ENCODE measurements around the gene VPS37C.
"Not testable (repeated sequence)": the region's sequence is repeated elsewhere in the genome, so short reads cannot be mapped to it uniquely, and the experiment has no call there.

VPS37C gene

DNA sequence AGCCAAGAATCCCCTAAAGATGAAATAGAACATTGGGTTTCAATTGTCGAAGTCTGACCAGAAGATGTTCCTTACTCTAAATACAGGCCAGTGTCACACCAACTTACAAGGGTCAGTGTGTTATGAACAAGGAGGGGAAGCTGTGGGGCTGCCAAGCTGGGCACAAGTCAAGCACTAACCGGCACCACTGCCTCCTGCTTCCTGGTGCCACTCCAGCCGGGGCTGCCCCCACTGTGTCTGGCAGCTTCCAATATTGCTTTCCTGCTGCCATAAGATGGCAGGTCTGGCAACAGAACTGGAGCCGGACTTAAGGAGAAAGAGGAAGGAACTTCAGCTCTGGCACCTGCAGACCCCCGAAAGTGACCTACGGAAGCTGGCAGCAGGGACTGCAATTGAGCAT is 13.7 kb upstream of the VPS37C start:
- DNase-seq (ENCODE audit: low read depth) = no peak

DNA sequence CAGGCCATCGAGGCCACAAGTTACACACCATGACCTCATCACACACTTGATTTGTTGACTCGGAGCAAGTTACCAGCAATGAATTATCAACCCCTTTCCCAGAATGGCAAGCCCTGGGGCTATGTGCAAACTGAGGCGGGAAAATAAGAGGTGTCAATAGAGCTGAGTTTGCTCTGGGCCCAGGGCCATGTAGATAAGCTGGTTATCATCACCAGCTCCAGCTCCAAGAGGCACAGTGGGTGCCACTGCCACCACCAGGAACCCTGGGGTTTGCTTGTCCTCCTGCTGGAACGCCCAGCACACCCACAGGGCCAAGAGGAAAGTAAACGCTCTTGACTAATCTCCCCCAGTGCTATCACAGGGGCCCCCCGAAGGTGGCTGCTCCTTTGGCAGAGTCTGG is 13.0 kb upstream of the VPS37C start:
- no peak for DNase-seq (ENCODE audit: low read depth)

DNA sequence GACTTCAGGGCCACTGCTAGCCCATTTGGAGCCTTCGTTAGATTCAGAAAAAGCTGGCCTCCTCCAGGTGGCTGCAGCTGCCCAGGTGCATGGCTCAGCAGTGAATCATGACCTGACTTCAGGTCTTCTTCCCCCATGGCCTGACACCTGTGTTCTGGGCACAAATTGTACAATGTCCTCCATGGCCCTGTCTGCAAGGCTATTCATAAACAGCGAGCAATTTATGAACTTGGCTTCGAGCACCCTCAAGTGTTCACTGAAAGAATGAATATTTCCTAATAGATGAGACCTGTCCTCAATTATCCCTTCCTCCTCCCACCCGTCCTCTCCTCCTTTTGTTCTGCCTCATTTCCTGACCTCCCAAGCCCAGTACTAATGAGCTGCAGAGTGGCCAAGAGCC is 12.2 kb upstream of the VPS37C start:
- DNase-seq (ENCODE audit: low read depth) = no peak

DNA sequence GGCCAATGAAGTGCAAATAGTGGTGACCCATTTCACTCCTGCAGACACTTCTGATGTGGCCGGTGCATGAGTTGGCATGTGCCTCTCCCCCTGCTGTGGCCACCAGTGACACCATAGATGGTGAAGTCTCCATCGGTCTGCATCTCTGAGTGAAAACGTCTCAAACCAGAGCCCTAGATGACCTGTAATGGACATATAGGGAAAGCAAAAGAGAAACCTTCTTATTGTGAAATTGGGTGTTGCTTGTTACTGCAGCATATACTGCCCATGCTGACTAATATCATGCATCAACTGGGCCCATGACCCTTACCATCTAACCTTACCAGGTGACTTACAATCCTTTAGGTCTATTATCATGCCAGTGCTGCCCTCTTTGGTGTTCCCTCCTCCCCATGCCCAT is 11.7 kb upstream of the VPS37C start:
- no peak for DNase-seq (ENCODE audit: low read depth)

DNA sequence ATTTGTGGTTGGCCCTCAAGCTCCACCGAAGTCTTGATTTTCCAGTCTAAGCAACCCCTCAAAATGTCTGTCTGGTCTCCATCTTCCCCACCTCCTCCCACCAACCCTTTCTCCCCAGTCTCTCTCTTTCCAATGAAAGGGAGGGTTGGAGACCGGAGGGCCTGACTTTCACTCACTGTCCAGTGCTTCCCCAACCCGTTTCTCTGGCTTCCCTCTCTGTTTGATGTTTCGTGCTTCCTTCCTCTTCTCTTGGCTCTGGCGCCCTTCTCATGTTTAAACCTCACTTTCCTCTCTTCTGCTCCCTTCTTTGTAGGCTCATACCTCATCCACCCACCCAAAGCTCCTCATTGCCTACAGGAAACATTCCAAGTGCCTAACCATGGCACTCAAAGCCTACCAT is 11.1 kb upstream of the VPS37C start:
- no peak for DNase-seq (ENCODE audit: low read depth)

DNA sequence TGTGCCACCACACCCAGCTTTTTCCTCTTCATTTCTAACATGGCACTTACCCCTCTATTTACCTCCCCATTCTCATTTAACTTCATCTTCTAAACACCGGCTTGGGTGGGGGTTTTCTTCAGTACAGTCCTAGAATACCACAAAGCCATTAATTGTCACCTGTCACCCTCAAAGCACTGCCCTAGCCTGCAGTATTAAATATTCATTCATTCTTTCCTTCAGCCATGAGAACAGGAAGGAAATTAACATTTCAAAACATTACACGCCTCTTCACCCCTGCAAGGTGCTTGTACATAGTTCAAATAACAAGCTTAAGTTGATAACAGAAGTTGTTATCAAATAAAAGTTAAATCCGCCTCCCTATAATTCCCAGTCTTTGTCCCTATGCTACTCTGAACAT is 10.7 kb upstream of the VPS37C start:
- DNase-seq (ENCODE audit: low read depth) = no peak

DNA sequence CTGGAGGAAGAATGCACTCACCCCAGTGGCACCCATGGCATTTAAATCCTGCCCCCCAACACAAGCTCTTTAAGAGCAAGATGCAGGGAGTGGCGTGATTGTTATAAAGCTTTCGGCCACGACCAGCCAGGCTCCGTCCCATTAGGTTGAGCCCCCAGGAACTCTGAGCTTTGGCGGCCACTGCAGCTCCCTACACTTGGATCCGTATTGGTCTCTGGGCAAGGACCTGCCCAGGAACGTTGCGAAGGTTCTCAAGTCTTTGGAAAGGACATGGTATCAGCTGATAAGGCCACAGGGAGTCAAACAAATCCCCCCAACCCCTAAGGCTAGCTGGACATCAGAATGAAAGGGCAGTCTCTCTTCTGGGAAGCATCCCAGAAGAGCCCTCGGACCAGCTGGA is 9.3 kb upstream of the VPS37C start:
- DNase-seq (ENCODE audit: low read depth) = no peak

DNA sequence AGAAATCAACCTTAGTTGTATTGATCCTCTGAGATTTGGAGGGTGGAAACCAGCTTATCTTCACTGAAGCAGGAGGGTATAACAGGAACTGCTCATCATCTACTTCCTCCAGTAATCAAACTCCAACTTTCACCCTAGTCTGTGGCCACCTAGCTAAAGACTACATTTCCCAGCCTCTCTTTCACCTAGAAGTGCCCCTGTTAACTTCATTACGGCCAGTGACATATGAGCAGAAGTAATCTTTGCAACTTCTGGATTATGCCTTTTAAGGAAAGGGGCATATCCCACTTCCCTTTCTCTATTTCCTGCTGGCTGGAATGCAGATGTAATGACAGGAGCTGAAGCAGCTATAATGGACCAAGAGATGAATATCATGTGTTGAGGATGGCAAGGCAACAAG is 7.6 kb upstream of the VPS37C start:
- no peak for DNase-seq (ENCODE audit: low read depth)

DNA sequence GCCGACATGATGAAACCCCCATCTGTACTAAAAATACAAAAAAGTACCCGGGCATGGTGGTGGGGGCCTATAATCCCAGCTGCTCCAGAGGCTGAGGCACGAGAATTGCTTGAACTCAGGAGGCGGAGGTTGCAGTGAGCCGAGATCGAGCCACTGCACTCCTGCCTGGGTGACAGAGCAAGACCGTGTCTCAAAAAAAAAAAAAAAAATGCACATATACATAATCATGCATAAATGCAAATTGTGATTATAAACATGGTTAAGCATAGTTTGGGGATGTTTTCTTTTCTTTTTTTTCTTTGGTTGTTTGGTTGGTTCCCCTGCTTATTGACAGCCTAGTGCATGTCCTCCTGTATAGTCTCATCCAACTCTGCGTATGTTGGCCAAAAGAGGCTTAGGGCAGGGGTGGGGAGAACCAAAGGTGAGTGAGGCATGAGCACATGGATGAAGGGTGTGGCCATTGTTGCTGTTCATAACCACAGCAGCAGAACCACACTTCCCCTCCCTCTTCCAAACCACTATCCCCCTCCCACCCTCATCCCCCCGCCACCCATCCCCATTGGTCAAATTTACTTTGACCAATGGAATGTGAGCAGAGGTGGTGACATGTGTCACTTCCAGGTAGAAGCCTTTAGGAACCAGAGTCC is 6.9 kb upstream of the VPS37C start:
- DNase-seq (ENCODE audit: low read depth) = no peak

DNA sequence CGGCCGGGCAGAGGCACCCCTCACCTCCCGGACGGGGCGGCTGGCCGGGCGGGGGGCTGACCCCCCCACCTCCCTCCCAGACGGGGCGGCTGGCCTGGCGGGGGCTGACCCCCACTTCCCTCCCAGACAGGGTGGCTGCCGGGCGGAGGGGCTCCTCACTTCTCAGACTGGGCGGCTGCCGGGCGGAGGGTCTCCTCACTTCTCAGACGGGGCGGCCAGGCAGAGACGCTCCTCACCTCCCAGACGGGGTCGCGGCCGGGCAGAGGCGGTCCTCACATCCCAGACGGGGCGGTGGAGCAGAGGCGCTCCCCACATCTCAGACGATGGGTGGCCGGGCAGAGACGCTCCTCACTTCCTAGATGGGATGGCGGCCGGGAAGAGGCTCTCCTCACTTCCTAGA is 5.1 kb upstream of the VPS37C start:
- DNase-seq (ENCODE audit: low read depth) = not testable (repeated sequence)

DNA sequence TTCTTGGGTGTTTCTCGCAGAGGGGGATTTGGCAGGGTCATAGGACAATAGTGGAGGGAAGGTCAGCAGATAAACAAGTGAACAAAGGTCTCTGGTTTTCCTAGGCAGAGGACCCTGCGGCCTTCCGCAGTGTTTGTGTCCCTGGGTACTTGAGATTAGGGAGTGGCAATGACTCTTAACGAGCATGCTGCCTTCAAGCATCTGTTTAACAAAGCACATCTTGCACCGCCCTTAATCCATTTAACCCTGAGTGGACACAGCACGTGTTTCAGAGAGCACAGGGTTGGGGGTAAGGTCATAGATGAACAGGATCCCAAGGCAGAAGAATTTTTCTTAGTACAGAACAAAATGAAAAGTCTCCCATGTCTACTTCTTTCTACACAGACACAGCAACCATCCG is 4.6 kb upstream of the VPS37C start:
- not testable (repeated sequence) for DNase-seq (ENCODE audit: low read depth)

DNA sequence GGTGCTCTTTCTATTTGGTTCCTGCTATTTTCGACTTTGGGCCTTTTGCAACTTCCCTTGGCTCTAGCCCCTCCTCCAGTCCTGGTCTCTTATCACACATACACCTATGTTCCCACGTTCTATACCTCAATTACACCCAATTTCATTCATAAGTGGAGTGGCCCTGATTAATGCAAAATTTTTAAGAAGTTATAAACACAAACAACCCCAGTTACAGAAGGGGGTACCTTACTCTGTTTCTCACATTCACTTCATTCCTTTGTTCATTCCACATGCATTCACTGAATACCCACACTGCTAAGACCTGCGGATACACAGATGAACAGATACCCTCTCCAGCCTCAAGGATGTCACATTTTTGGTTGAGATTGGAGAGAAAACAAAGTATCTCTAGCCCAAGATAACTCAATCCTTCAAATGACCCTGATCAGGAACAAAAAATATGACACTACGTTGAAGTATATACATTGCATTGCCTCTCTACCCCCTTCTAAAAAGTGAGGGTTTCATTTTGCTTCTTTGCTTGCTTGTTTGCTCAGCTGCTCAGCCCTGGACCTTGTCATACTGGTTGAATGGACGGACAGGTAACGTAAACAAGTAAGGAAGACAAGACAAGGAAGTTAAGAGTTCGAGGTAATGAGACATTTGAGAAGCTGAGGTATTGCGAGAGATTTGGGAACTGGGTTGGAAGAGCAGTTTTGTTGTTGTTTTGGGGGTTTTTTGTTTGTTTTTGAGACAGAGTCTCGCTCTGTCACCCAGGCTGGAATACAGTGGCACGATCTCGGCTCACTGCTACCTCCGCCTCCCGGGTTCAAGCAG is 3.6 kb upstream of the VPS37C start:
- no peak for DNase-seq (ENCODE audit: low read depth)

DNA sequence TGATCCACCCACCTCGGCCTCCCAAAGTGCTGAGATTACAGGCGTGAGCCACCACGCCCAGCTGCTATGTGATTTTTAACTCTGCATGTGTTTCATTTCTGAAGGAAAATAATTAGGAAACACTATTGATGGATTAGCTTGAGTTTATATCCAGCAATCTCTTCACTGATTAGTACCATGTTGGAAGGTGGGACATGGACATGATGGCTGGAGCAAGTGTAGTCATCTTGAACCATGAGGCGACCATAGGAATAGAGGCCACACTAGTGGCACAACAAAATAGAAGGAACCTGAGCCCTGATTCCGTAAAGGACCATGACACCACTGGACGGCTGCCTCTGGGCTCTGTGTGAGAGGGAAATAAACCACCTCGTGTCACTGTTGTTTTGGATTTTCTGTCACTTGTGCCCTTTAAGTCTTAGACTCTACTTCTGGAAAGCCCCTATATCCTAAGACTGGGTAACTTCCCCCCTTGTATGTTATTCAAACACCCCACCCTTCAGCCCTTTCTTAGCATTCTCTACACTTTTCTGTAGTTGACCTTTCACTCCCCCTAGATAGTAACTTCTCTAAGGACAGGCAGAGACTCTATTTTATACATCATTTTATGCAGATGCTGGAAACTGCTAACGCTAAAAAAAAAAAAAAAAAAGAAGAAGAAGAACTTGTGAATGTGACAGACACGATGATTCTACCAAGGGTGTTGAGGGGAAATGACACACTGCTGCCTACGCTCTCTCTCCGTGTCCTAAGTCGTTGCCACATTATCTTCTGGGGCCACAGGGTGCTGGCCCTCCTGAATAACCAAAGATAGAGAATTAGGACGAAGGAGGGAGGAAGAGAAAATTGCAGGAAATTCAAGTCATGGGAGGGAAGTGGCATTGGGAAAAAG is 2.7 kb upstream of the VPS37C start:
- no peak for DNase-seq (ENCODE audit: low read depth)

DNA sequence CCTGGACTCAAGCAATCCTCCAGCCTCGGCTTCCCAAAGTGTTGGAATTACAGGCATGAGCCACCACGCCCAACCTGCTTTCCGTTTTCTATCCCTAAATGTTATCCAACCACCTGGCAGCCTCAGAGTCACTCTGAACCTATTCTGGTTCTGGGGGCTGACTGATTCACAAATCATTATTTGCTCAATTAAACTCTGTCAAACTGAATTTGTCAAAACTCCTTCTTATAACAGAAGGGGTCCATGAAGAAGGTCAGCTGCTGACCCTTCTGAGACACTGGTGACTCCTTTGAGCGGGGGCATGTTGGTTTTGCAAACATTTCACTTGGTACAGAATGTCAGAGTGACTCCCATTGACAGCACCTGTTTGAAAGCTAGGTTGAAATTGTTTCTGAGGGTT is 1.8 kb upstream of the VPS37C start:
- DNase-seq (ENCODE audit: low read depth) = no peak

DNA sequence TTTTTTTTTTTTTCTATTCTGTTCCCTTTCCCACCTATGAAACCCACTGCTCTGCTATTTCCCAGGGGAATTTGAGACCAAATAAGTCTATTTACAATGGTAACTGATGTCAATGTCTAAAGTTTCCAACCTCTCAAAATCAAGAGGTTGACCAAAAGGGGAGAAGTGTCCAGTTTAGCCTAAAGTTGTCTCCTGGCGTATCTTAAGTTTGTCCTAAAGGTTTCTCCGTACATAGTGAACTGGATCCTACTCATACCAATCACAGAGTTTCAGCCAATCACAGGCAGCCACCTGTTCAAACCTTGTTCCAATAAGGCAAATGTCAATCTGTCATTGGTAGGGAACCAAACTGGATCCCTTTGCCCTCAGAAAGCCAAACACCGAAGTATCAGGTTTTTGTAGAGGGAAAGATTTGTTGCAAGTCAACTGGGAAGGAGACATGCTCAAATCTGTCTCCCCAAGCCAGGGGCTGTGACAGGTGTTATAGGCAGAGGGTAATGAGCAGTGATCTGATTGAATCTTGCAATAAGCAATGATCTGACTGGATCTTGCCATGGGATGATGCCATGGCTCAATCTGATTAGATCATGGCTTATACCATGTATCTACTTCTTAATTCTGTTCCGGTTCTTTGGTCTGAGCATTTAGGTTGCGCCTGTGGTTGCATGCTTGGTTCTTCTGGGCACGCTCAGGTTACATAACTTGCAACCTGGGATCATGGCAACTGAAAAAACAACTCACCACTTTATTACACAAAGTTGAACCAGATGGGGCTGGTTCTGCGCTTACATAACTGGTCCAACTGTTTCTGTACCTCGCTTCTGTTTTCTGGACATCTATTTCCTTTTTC is 1.1 kb upstream of the VPS37C start:
- no peak for DNase-seq (ENCODE audit: low read depth)

DNA sequence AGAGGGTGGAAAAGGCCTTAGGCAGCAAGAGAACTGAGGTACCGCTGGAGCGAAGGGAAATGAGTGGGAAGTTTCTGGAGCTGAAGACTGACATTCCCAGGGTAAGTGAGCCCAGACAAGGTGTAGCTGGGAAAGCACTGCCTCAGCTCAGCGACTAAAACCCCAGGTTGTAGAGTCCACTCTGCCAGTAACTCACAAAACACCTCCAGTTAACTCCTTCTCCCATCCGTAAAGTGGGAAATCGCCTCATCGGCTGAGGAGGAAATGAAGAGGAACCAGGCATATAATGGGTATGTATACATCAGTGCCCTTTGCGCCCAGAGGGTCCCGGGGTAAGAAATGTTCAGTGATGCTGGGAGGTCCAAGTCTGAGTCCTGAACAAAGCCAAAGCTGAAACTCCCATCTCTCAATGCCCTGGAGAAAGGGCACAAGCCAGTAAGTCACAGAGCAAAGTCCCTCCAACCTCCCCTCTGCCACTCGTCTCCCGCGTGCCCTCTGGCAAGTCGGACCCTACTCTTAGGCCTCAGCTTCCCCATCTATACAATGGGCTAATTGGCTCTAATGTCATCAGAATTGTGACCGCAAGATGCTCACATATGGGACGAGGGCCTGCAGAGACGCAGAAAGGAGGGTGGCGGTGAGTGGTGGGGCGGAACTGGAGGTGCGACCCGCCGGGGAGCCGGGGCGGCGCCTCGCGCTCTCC is 588 bp downstream of the VPS37C start:
- DNase-seq (ENCODE audit: low read depth) = no peak

DNA sequence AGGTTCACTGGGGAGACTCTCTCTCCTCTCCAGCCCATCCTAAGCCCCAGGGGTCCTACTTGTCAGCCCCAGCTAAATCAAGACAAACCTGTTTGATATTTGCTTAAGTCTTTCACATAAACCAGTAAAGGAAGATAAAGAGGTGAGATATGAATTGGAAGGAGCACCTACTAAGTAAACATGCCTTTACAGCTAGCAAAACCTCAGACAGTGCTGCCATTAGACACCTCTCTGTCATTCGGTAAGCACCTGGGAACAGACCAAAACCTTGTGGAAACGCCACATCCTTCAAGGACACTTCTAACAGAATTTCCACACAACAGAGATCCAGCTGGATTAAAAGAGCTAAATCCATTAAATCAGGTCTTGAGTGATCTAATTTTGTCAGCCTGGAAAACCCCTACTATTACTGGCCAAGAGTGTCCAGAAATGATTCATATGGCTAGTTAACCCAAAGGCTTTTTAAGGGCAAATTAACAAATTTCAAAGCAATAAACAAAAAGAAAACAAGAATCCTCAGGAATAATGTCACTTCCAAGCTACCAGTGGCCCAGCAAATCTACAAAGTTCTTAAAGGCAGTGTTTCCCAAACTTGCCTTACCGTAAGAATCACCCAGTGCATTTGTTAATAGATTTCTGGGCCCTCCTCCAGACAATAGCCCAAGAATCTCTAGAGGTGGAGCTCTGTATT is 2.4 kb downstream of the VPS37C start:
- DNase-seq (ENCODE audit: low read depth) = no peak

DNA sequence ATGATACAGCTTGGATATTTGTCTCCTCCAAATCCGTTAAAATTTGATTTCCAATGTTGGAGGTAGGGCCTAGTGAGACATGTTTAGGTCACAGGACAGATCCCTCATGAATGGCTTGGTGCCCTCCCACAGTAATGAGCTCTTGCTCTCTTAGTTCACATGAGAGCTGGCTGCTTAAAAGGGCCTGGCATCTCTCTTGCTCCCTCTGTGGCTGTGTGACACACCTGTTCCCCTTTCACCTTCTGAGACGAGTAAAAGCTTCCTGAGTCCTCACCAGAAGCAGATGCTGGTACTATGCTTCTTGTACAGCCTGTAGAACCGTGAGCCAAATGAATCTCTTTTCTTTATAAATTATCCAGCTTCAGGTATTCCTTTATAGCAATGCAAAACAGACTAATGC is 3.5 kb downstream of the VPS37C start:
- no peak for DNase-seq (ENCODE audit: low read depth)

DNA sequence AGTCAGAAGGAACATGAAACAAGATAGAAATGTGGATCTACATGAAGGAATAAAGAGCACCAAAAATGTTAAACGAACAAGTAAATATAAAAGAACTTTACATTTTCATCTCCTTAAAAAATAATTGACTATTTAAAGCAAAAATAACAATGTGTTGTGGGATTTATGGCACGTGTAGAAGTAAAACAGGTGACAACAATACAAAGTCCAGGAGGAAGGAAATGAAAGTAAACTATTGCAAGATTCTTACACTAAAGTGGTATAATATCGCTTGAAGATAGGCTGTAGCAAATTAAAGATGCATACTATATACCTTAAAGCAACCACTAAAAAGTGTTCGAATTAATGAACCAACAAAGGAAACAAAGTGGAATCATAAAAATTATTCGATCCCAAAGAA is 5.5 kb downstream of the VPS37C start:
- no peak for DNase-seq (ENCODE audit: low read depth)

DNA sequence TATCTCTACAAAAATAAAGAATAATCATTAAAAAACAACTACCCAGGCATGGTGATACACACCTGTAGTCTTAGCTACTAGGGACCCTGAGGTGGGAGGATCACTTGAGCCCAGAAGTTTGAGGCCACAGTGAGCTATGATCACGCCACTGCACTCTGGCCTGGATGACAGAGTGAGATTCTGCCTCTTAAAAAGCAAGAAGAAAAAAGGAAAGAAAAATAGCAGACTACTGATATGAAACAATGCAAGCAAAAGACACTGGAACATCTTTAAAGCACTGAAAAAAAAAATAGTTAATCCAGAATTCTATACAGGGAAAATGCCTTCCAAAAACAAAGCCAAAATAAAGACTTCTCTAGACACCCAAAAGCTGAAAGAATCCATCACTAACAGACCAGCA is 5.9 kb downstream of the VPS37C start:
- DNase-seq (ENCODE audit: low read depth) = no peak

DNA sequence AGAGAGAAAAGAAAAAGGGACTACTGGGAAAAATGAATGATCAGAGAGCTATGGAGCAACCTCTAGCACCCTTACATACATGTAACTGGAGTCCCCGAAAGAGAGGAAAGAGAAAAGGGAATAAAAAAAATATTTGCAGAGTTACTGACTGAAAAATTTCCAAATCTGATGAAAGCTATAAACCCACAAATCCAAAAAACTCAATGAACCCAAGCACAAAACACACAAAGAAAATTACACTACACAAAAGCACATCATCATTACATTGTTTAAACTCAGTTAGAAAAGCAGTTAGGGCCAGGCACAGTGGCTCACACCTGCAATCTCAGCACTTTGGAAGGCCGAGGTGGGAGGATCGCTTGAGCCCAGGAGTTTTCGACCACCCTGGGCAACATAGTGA is 6.7 kb downstream of the VPS37C start:
- DNase-seq (ENCODE audit: low read depth) = no peak
